ENCODE results near the gene DUSP16.
"Not testable (repeated sequence)": the region's sequence is repeated elsewhere in the genome, so short reads cannot be mapped to it uniquely, and the experiment has no call there.

The DUSP16 gene

DNA sequence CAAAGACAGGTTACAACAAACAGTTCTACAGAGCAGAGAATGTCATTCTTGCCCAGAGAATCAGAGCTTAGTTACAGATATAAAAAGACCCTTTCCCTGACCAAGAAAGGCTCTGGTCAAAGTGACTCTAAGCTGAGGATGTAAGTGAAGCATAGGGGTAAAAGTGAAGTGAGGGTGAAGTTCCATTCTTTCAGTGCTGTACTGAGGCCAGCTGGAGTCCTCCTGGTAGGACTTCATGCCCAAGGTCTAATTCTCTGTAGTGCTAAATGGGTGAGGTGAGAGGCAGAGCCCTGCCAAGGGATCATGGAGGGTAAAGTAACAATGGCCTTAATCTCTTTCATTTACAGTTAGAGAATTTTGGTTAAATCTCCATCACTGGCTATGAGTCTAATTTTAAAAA, 38.5 kb downstream of the DUSP16 start:
- Mint-ChIP-seq H3K4me1 (no peaks in the 10 kb centered on the region), H3K27me3 (no peaks in the 10 kb centered on the region), H3K9me3 (no peaks in the 10 kb centered on the region), H3K27ac (no peak overlapping the region), H3K4me3 (no peak overlapping the region), H3K36me3 (peaks cover 5% of the 10 kb centered on the region)
- no peak for ATAC-seq

- H3K4me3 Mint-ChIP-seq = no peak overlapping the region
- H3K36me3 Mint-ChIP-seq = peaks cover 5% of the 10 kb centered on the region
- H3K9me3 Mint-ChIP-seq = no peaks in the 10 kb centered on the region
- H3K27me3 Mint-ChIP-seq = no peaks in the 10 kb centered on the region
- ATAC-seq = no peak
- no peak overlapping the region for H3K27ac Mint-ChIP-seq
- no peaks in the 10 kb centered on the region for H3K4me1 Mint-ChIP-seq
Observed at GRCh38 chr12:12523229-12523628, 39.4 kb downstream of the DUSP16 start.

- not testable (repeated sequence) for H3K36me3 Mint-ChIP-seq, ATAC-seq, H3K27ac Mint-ChIP-seq, H3K4me3 Mint-ChIP-seq, H3K4me1 Mint-ChIP-seq, H3K9me3 Mint-ChIP-seq, H3K27me3 Mint-ChIP-seq
Observed at GRCh38 chr12:12522657-12523056, 40.0 kb downstream of the DUSP16 start.

GRCh38 chr12:12521888-12522287, 40.8 kb downstream of the DUSP16 start:
- Mint-ChIP-seq H3K9me3 (no peaks in the 10 kb centered on the region), H3K27me3 (no peaks in the 10 kb centered on the region), H3K4me3 (no peak overlapping the region), H3K4me1 (no peaks in the 10 kb centered on the region), H3K36me3 (peaks cover 10% of the 10 kb centered on the region), H3K27ac (no peak overlapping the region)
- ATAC-seq = no peak

DNA sequence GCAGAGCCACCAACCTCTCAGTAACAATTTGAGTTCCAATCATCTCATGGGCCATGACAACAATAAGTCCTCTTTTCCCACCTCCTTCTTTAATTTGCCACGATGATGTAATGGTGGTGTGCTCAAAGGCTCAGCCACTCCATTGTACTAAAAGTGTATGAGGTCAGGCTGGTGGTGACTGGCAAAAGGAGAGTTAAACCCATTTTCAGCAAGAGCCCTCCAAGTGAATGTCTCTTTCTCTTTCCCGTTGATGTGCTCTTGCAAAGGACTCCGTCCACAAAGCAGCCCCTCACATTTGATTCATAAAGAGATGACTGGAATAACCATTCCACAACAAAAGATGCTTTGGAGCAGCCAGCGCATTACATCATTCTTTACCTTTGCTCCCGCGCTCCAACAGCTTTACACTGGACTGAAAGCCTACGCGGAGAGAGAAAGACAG, 41.6 kb downstream of the DUSP16 start:
- no peak overlapping the region for H3K27ac Mint-ChIP-seq
- peaks cover 10% of the 10 kb centered on the region for H3K36me3 Mint-ChIP-seq
- H3K4me3 Mint-ChIP-seq = no peak overlapping the region
- H3K9me3 Mint-ChIP-seq = no peaks in the 10 kb centered on the region
- ATAC-seq = no peak
- H3K4me1 Mint-ChIP-seq = no peaks in the 10 kb centered on the region
- no peaks in the 10 kb centered on the region for H3K27me3 Mint-ChIP-seq

DNA sequence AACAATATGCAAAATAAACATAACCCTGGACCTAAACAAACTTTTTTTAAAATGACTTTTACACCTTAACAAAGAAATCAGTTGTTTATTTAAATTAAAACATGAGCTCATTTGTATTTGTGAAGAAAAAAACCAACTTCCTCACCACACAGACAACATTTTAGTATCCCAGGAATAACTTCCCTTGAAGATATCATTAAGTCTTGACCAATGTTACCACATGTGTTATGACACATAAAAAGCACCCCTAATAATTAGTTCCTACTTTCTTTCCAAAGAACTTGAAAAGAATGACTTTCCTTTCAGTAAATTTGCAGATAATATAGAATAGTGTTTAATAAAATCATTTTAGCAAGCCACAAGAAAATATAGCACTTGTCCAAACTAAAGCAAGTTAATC, 42.4 kb downstream of the DUSP16 start:
- H3K4me1 Mint-ChIP-seq = no peaks in the 10 kb centered on the region
- H3K36me3 Mint-ChIP-seq = peaks cover 10% of the 10 kb centered on the region
- ATAC-seq = no peak
- no peaks in the 10 kb centered on the region for H3K27me3 Mint-ChIP-seq
- H3K9me3 Mint-ChIP-seq = no peaks in the 10 kb centered on the region
- no peak overlapping the region for H3K4me3 Mint-ChIP-seq
- H3K27ac Mint-ChIP-seq = no peak overlapping the region

DNA sequence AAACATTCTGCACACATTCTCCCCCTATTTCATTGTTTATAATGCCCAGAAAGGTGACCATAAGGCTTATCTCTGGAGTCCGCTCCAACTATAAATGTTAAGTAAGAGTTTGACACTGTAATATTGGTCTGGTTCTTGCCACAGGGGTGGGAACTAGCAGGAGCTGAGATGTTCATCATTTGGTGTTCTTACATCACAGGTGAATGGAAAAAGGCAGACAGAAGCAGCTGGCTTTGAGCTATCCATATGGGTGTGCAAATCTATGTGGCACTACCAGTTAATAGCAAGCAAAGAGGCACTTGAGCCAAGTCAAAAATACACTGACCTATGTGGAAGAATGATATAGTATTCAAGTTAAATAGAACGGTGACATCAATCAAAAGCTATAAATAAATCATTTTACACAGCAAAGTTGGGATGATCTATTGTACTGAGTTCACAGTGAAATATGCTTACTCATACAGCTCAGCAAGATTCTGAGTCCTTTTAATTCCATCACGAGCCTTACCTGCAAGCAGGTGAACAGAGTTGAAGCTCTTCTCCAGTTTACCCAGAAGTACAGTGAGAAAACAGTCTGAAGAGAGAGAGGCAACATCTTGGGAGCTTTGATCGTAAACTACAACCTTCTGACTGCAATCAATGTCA, 43.2 kb downstream of the DUSP16 start:
- Mint-ChIP-seq H3K27ac (no peak overlapping the region), H3K36me3 (peaks cover 10% of the 10 kb centered on the region), H3K4me3 (no peak overlapping the region), H3K27me3 (no peaks in the 10 kb centered on the region), H3K9me3 (no peaks in the 10 kb centered on the region), H3K4me1 (no peaks in the 10 kb centered on the region)
- no peak for ATAC-seq

- H3K27me3 Mint-ChIP-seq = no peaks in the 10 kb centered on the region
- ATAC-seq = no peak
- H3K9me3 Mint-ChIP-seq = no peaks in the 10 kb centered on the region
- H3K4me1 Mint-ChIP-seq = no peaks in the 10 kb centered on the region
- H3K27ac Mint-ChIP-seq = no peak overlapping the region
- H3K4me3 Mint-ChIP-seq = no peak overlapping the region
- H3K36me3 Mint-ChIP-seq = peaks cover 10% of the 10 kb centered on the region
Observed at GRCh38 chr12:12518919-12519318, 43.7 kb downstream of the DUSP16 start.

DNA sequence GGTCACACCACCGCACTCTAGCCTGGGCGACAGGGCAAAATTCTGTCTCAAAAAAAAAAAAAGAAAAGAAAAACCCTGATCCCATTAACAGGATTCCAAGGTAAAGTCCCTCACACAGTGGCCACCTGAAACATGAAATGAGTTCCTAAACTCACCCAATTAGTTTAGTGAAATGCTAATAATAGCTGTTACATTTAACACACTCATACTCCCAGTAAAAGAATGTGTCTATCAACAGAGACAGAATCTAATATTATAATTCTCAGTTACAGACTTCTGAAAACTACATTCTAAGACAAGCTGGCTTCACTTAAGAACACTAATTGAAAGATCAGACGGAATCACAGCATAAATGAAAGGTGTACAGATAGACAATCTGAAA, 44.2 kb downstream of the DUSP16 start:
- Mint-ChIP-seq H3K4me1 (no peaks in the 10 kb centered on the region), H3K4me3 (no peak overlapping the region), H3K27me3 (no peaks in the 10 kb centered on the region), H3K9me3 (no peaks in the 10 kb centered on the region), H3K36me3 (peaks cover 10% of the 10 kb centered on the region), H3K27ac (no peak overlapping the region)
- no peak for ATAC-seq

DNA sequence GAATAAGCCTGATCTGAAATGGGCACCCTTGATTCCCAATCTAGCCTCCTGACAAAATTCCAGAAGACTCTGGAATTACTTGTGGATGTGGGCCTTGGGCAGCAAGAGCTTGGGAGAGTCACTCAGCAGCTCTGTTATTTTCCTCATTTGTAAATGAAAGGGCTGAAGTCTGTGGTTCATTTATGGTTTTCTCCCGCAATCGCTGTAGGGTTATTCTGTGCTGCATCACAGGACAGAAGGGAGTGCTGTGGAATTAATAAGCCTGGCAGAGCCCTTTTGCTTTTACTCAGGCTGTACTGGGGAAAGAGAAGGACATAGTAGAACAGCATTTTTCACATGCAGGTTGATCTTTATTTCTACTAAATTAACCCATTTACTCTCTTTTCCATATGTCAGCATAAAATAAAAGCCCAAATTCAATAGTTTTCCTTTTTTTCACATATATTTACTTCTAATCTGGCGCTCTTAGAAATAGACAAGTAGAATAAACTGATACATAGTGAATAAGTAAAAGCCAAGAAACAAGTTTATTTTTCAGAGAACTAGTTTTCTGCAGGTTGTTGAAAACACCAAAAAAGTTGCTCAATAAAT, 49.2 kb downstream of the DUSP16 start:
- Mint-ChIP-seq H3K36me3 (peaks cover 4% of the 10 kb centered on the region), H3K9me3 (no peaks in the 10 kb centered on the region), H3K27ac (no peak overlapping the region), H3K27me3 (no peaks in the 10 kb centered on the region), H3K4me1 (no peaks in the 10 kb centered on the region), H3K4me3 (no peak overlapping the region)
- ATAC-seq = no peak

- Mint-ChIP-seq H3K4me3 (no peak overlapping the region), H3K36me3 (no peaks in the 10 kb centered on the region), H3K27ac (no peak overlapping the region), H3K9me3 (no peaks in the 10 kb centered on the region), H3K4me1 (no peaks in the 10 kb centered on the region), H3K27me3 (no peaks in the 10 kb centered on the region)
- ATAC-seq = no peak
Observed at GRCh38 chr12:12511895-12512711, 50.6 kb downstream of the DUSP16 start.

- no peak for ATAC-seq
- Mint-ChIP-seq H3K36me3 (no peaks in the 10 kb centered on the region), H3K4me1 (peaks cover 7% of the 10 kb centered on the region), H3K9me3 (no peaks in the 10 kb centered on the region), H3K27me3 (no peaks in the 10 kb centered on the region), H3K27ac (no peak overlapping the region), H3K4me3 (no peak overlapping the region)
Observed at GRCh38 chr12:12511021-12511783, 51.5 kb downstream of the DUSP16 start.

GRCh38 chr12:12510551-12510950, 52.1 kb downstream of the DUSP16 start:
- Mint-ChIP-seq H3K36me3 (no peaks in the 10 kb centered on the region), H3K9me3 (no peaks in the 10 kb centered on the region), H3K27ac (no peak overlapping the region), H3K4me1 (peaks cover 13% of the 10 kb centered on the region), H3K4me3 (no peak overlapping the region), H3K27me3 (no peaks in the 10 kb centered on the region)
- no peak for ATAC-seq

- no peaks in the 10 kb centered on the region for H3K27me3 Mint-ChIP-seq
- H3K4me1 Mint-ChIP-seq = peaks cover 17% of the 10 kb centered on the region
- no peak overlapping the region for H3K4me3 Mint-ChIP-seq
- no peaks in the 10 kb centered on the region for H3K9me3 Mint-ChIP-seq
- ATAC-seq = no peak
- H3K36me3 Mint-ChIP-seq = no peaks in the 10 kb centered on the region
- H3K27ac Mint-ChIP-seq = no peak overlapping the region
Observed at GRCh38 chr12:12510141-12510540, 52.5 kb downstream of the DUSP16 start.

DNA sequence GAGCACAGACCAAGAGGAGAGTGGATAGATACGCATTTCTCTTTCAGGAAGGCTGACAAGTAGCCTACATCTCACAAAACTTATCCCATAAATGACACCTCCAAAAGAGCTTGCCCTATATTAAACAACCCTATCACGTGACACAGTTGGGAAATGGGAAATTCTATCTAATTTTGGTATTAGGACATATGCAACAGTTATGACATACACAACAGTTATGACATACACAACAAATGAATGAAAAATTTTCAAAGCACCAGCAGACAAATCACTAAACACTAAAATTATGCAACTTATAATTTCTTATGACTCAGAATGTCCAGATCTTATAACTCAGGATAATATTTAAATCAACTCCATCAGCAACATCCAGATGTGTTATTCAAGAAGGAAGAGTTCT, 54.1 kb downstream of the DUSP16 start:
- no peak for ATAC-seq
- no peaks in the 10 kb centered on the region for H3K27me3 Mint-ChIP-seq
- H3K4me1 Mint-ChIP-seq = peaks cover 28% of the 10 kb centered on the region
- H3K36me3 Mint-ChIP-seq = no peaks in the 10 kb centered on the region
- H3K27ac Mint-ChIP-seq = no peak overlapping the region
- no peak overlapping the region for H3K4me3 Mint-ChIP-seq
- H3K9me3 Mint-ChIP-seq = no peaks in the 10 kb centered on the region
